HepG2 (cell line): ENCODE results near the gene MARK2. TPM values are rescaled to one million over a fixed set of nuclear protein-coding genes. Genes with fewer than 3 reads are reported as not detected.
A peak's percentile ranks its signal among the peaks of the same experiment; 100 is the strongest.

Experiments
- EP300 ChIP-seq, 3 experiments: sonication (generic) in 1 of 3; formaldehyde crosslinking in 1 of 3; IDR thresholded peaks; 2 replicates each; pipeline versions ENCODE4 v1.5.1 to v1.6.1; 2011 to 2020; ENCODE audit warnings: low read depth in 2 of 3, low read length in 2 of 3, borderline replicate concordance in 1 of 3, improper control_type of control experiment in 1 of 3, mild to moderate bottlenecking in 1 of 3, missing genetic modification reagents in 1 of 3, moderate library complexity in 1 of 3
- ETV5 ChIP-seq: IDR thresholded peaks from 2 replicates; pipeline ENCODE4 v1.6.1; 2018; ENCODE audit warnings: missing biosample characterization, missing genetic modification reagents, inconsistent platforms, borderline replicate concordance
- MYPOP ChIP-seq: sonication (generic); formaldehyde crosslinking; IDR thresholded peaks from 2 replicates; pipeline ENCODE4 v1.8.1; 2023; ENCODE audit warnings: mild to moderate bottlenecking, moderate library complexity, missing genetic modification reagents
- PPARG ChIP-seq: conservative IDR thresholded peaks from 2 replicates; pipeline ENCODE4 v1.6.1; 2016; ENCODE audit warnings: missing biosample characterization, missing genetic modification reagents
- RXRA ChIP-seq: sonication (generic); formaldehyde crosslinking; IDR thresholded peaks from 2 replicates; pipeline ENCODE4 v1.5.1; 2020; ENCODE audit warnings: missing genetic modification reagents
- SIN3A ChIP-seq: IDR thresholded peaks from 2 replicates; pipeline ENCODE4 v1.6.1; 2011; ENCODE audit warnings: low read depth, mild to moderate bottlenecking, control low read depth, low read length, borderline replicate concordance
- SP1 ChIP-seq, 2 experiments: fragments of 450-650 bp in 1 of 2; sonication (generic) in 1 of 2; formaldehyde crosslinking in 1 of 2; IDR thresholded peaks; 2 replicates each; pipeline versions ENCODE4 v1.4.0 to v1.6.1; 2016 to 2020; ENCODE audit warnings: missing genetic modification reagents in 1 of 2
- ZFP36 ChIP-seq: fragments of 150-350 bp; IDR thresholded peaks from 2 replicates; pipeline ENCODE4 v1.6.1; 2018; ENCODE audit warnings: borderline replicate concordance, low read length, low read depth; ENCODE audit not compliant: partially characterized antibody
- ZFP82 ChIP-seq: sonication (generic); formaldehyde crosslinking; IDR thresholded peaks from 2 replicates; pipeline ENCODE4 v1.5.1; 2020; ENCODE audit warnings: mild to moderate bottlenecking, missing genetic modification reagents, borderline replicate concordance
- ZGPAT ChIP-seq: IDR thresholded peaks from 2 replicates; pipeline ENCODE4 v1.6.1; 2016; ENCODE audit warnings: mild to moderate bottlenecking
- ZNF292 ChIP-seq: sonication (generic); formaldehyde crosslinking; IDR thresholded peaks from 2 replicates; pipeline ENCODE4 v1.8.1; 2022; ENCODE audit warnings: mild to moderate bottlenecking, low read depth, missing genetic modification reagents, borderline replicate concordance
- ZNF839 ChIP-seq: sonication (generic); formaldehyde crosslinking; IDR thresholded peaks from 2 replicates; pipeline ENCODE4 v1.4.0; 2020; ENCODE audit warnings: missing genetic modification reagents, mild to moderate bottlenecking, borderline replicate concordance
- polyA plus RNA-seq, 8 experiments: library from polyadenylated mRNA; depleted of rRNA in 3 of 8; stranded (reverse) in 7 of 8; unstranded in 1 of 8; fragments of >200 nt; fragmentation: Illumina TruSeq in 4 of 8; extraction: Trizol in 4 of 8; gene quantifications; 2 replicates each; pipeline versions ENCODE4 v1.2.1 to v1.2.3, GENCODE V29; 2011 to 2016; ENCODE audit warnings: low read depth in 4 of 8, missing spikeins in 1 of 8, mixed read lengths in 1 of 8; ENCODE audit not compliant: insufficient read depth in 1 of 8
- total RNA-seq, 5 experiments: library from RNA; depleted of rRNA; stranded (reverse); fragments of >200 nt; fragmentation: Illumina TruSeq; extraction: Trizol; gene quantifications; 2 replicates each; pipeline ENCODE4 v1.2.3, GENCODE V29; 2016; ENCODE audit warnings: low read depth in 1 of 5
- TF ChIP-seq, protein P1 (sequence below): sonication (generic); formaldehyde crosslinking; IDR thresholded peaks from 2 replicates; pipeline ENCODE4 v1.8.1; 2022; ENCODE audit warnings: low read depth, mild to moderate bottlenecking, missing genetic modification reagents
- TF ChIP-seq, protein P2 (sequence below): sonication (generic); formaldehyde crosslinking; conservative IDR thresholded peaks from 2 replicates; pipeline ENCODE4 v1.4.0; 2020; ENCODE audit warnings: missing genetic modification reagents
- TF ChIP-seq, protein P3 (sequence below): IDR thresholded peaks from 2 replicates; pipeline ENCODE4 v1.6.1; 2012; ENCODE audit warnings: inconsistent platforms
- TF ChIP-seq, protein P4 (sequence below): sonication (generic); formaldehyde crosslinking; IDR thresholded peaks from 2 replicates; pipeline ENCODE4 v1.4.0; 2020; ENCODE audit warnings: missing genetic modification reagents, borderline replicate concordance

Gene MARK2
- total and polyA plus RNA-seq, 2 of the 13 experiments (the other 11 are each of a cell fraction or from before 2014, with no cell fraction given), result 13.5 to 13.9 TPM

- TF ChIP-seq, protein P1, sequence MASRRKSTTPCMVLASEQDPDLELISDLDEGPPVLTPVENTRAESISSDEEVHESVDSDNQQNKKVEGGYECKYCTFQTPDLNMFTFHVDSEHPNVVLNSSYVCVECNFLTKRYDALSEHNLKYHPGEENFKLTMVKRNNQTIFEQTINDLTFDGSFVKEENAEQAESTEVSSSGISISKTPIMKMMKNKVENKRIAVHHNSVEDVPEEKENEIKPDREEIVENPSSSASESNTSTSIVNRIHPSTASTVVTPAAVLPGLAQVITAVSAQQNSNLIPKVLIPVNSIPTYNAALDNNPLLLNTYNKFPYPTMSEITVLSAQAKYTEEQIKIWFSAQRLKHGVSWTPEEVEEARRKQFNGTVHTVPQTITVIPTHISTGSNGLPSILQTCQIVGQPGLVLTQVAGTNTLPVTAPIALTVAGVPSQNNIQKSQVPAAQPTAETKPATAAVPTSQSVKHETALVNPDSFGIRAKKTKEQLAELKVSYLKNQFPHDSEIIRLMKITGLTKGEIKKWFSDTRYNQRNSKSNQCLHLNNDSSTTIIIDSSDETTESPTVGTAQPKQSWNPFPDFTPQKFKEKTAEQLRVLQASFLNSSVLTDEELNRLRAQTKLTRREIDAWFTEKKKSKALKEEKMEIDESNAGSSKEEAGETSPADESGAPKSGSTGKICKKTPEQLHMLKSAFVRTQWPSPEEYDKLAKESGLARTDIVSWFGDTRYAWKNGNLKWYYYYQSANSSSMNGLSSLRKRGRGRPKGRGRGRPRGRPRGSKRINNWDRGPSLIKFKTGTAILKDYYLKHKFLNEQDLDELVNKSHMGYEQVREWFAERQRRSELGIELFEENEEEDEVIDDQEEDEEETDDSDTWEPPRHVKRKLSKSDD (CRISPR knock-in tag), result no peak
- TF ChIP-seq MYPOP (CRISPR knock-in tag), result peak; percentile 48; the same call in 1 of the 2 replicates
- TF ChIP-seq ZFP36, result no peak
- TF ChIP-seq EP300 (IDR thresholded peaks at IDR 0.05; ENCODE audit: low read depth in 2 of 2, low read length in 2 of 2), result peak in 1 of 2 experiments; percentile 12; a peak in 1 of 4 replicates
- 0 out of 2 replicates have a peak, but pooled peaks have one; percentile 25 for TF ChIP-seq EP300 (CRISPR knock-in tag; IDR thresholded peaks at IDR 0.05; ENCODE audit: borderline replicate concordance)
- TF ChIP-seq RXRA (CRISPR knock-in tag), result peak; percentile 57
- peak; percentile 62; the same call in 1 of the 2 replicates for TF ChIP-seq ZFP82 (CRISPR knock-in tag)
- TF ChIP-seq, protein P2, sequence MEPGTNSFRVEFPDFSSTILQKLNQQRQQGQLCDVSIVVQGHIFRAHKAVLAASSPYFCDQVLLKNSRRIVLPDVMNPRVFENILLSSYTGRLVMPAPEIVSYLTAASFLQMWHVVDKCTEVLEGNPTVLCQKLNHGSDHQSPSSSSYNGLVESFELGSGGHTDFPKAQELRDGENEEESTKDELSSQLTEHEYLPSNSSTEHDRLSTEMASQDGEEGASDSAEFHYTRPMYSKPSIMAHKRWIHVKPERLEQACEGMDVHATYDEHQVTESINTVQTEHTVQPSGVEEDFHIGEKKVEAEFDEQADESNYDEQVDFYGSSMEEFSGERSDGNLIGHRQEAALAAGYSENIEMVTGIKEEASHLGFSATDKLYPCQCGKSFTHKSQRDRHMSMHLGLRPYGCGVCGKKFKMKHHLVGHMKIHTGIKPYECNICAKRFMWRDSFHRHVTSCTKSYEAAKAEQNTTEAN (CRISPR knock-in tag), result no peak
- peak; percentile 72 for TF ChIP-seq ZGPAT (CRISPR knock-in tag)
- TF ChIP-seq ZNF839 (CRISPR knock-in tag), result no peak
- TF ChIP-seq ZNF292 (CRISPR knock-in tag), result peak; percentile 70; the same call in 1 of the 2 replicates
- peak; percentile 44; the same call in 1 of the 2 replicates for TF ChIP-seq SIN3A
- no peak for TF ChIP-seq SP1 (IDR thresholded peaks at IDR 0.05)
- peak; percentile 46; the same call in 1 of the 2 replicates for TF ChIP-seq SP1 (CRISPR knock-in tag; IDR thresholded peaks at IDR 0.05)
- TF ChIP-seq, protein P3, sequence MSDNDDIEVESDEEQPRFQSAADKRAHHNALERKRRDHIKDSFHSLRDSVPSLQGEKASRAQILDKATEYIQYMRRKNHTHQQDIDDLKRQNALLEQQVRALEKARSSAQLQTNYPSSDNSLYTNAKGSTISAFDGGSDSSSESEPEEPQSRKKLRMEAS, result peak; percentile 94
- peak; percentile 53; the same call in 1 of the 2 replicates for TF ChIP-seq ETV5
- TF ChIP-seq, protein P4, sequence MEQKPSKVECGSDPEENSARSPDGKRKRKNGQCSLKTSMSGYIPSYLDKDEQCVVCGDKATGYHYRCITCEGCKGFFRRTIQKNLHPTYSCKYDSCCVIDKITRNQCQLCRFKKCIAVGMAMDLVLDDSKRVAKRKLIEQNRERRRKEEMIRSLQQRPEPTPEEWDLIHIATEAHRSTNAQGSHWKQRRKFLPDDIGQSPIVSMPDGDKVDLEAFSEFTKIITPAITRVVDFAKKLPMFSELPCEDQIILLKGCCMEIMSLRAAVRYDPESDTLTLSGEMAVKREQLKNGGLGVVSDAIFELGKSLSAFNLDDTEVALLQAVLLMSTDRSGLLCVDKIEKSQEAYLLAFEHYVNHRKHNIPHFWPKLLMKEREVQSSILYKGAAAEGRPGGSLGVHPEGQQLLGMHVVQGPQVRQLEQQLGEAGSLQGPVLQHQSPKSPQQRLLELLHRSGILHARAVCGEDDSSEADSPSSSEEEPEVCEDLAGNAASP (CRISPR knock-in tag), result peak; percentile 61; the same call in 1 of the 2 replicates
- peak; percentile 57; the same call in 1 of the 2 replicates for TF ChIP-seq PPARG (CRISPR knock-in tag)
Observed at GRCh38 chr11:63919267-63920125, 80.6 kb downstream of the MARK2 start (continued).
